HepG2 (cell line): ENCODE data around the gene NME2. TPM values are rescaled to one million over a fixed set of nuclear protein-coding genes. Genes with fewer than 3 reads are reported as not detected.

Source experiments
- ATAC-seq: fragments of 200-7000 bp; cut with Tn5 transposase; 3 replicates; pipeline ENCODE4 v1.9.1; 2020; ENCODE audit warnings: mild to moderate bottlenecking, moderate library complexity
- BruUV-seq: library from RNA; stranded (reverse); fragments of 400-500 nt; replicated peaks from 2 replicates; lab custom pipeline; 2021; lab: Mats Ljungman, UMichigan
- CTCF ChIA-PET: fragments of 300-600 bp; formaldehyde crosslinking; extraction: SDS; loops from one replicate; lab custom pipeline; 2021; ENCODE audit warnings: low total read pairs, inconsistent platforms, low intra/inter-chr PET ratio; lab: Yijun Ruan, JAX
- POLR2A ChIA-PET: fragments of 350-600 bp; sonication (Branson Sonifier 250); formaldehyde crosslinking; loops from one replicate; lab custom pipeline; 2020; ENCODE audit warnings: antibody characterized with exemption, inconsistent platforms; lab: Yijun Ruan, JAX
- DNase-seq: peaks from one replicate; pipeline ENCODE4 v3.0.0-alpha.2; 2015; ENCODE audit warnings: low spot score
- FAIRE-seq: peaks from 3 replicates; lab custom pipeline; 2011; peaks lifted over from hg19 to GRCh38; lab: Jason Lieb, UNC
- H2AFZ ChIP-seq: one replicate; pipeline ENCODE4 v1.6.1; 2011; ENCODE audit warnings: low read length, inconsistent platforms
- H3K27ac ChIP-seq: fragments of 300-600 bp; 3 replicates; pipeline ENCODE4 v1.8.0; 2011; ENCODE audit warnings: mixed run types, mild to moderate bottlenecking, mixed read lengths, low read length, inconsistent platforms; ENCODE audit not compliant: insufficient read depth; ENCODE audit errors: extremely low read length
- H3K27me3 ChIP-seq, 2 experiments: fragments of 200-600 bp in 1 of 2; 2 replicates in 1 of 2; 3 replicates in 1 of 2; pipeline versions ENCODE4 v1.6.0 to v1.8.0; 2011; ENCODE audit warnings: low read length in 2 of 2, mild to moderate bottlenecking in 2 of 2, moderate library complexity in 2 of 2, inconsistent platforms in 1 of 2; ENCODE audit not compliant: insufficient read depth in 2 of 2, control insufficient read depth in 1 of 2
- H3K36me3 ChIP-seq, 2 experiments: fragments of 200-600 bp in 1 of 2; replicated peaks in 1 of 2; 2 replicates in 1 of 2; 3 replicates in 1 of 2; pipeline versions ENCODE4 v1.5.1 to v1.8.0; 2011; ENCODE audit warnings: low read length in 2 of 2, inconsistent platforms in 1 of 2; ENCODE audit not compliant: insufficient read depth in 2 of 2, control insufficient read depth in 1 of 2
- H3K4me1 ChIP-seq: 2 replicates; pipeline ENCODE4 v1.5.1; 2012; ENCODE audit warnings: low read length, inconsistent platforms; ENCODE audit not compliant: insufficient read depth
- H3K4me2 ChIP-seq: 2 replicates; pipeline ENCODE4 v1.6.0; 2011; ENCODE audit warnings: low read depth, low read length, inconsistent platforms
- H3K4me3 ChIP-seq, 3 experiments: fragments of 200-600 bp in 1 of 3; sonication (generic), shearing (Covaris generic) in 1 of 3; replicated peaks in 1 of 3; 2 replicates each; pipeline ENCODE4 v1.5.1; 2011 to 2016; ENCODE audit warnings: low read length in 3 of 3, inconsistent platforms in 2 of 3, low read depth in 2 of 3, mild to moderate bottlenecking in 2 of 3, control low read depth in 1 of 3, mixed read lengths in 1 of 3; ENCODE audit not compliant: insufficient read depth in 1 of 3
- H3K79me2 ChIP-seq: one replicate; pipeline ENCODE4 v1.6.1; 2011; ENCODE audit warnings: low read length, inconsistent platforms; ENCODE audit not compliant: insufficient read depth
- H3K9ac ChIP-seq: 2 replicates; pipeline ENCODE4 v1.6.0; 2011; ENCODE audit warnings: mild to moderate bottlenecking, low read depth, low read length, inconsistent platforms; ENCODE audit not compliant: insufficient read depth
- H3K9me3 ChIP-seq: 2 replicates; pipeline ENCODE4 v1.5.1; 2012; ENCODE audit warnings: mild to moderate bottlenecking, low read length
- H4K20me1 ChIP-seq: 2 replicates; pipeline ENCODE4 v1.6.0; 2011; ENCODE audit warnings: inconsistent platforms, mild to moderate bottlenecking, low read length, moderate library complexity; ENCODE audit not compliant: insufficient read depth
- BCL6 ChIP-seq: IDR thresholded peaks from 2 replicates; pipeline ENCODE4 v1.6.1; 2016; ENCODE audit warnings: missing genetic modification reagents, missing compliant biosample characterization
- ETS1 ChIP-seq: sonication (generic); formaldehyde crosslinking; IDR thresholded peaks from 2 replicates; pipeline ENCODE4 v1.4.0; 2020; ENCODE audit warnings: missing genetic modification reagents
- ISL2 ChIP-seq: sonication (generic); formaldehyde crosslinking; IDR thresholded peaks from 2 replicates; pipeline ENCODE4 v1.5.0; 2020; ENCODE audit warnings: missing genetic modification reagents
- KDM2A ChIP-seq: sonication (generic); formaldehyde crosslinking; IDR thresholded peaks from 2 replicates; pipeline ENCODE4 v1.4.0; 2020; ENCODE audit warnings: low read depth, missing genetic modification reagents, borderline replicate concordance
- MAFF ChIP-seq: IDR thresholded peaks from 2 replicates; pipeline ENCODE4 v1.6.1; 2011; ENCODE audit warnings: low read depth, low read length, improper control_type of control experiment
- MAFK ChIP-seq, 2 experiments: IDR thresholded peaks in 1 of 2; conservative IDR thresholded peaks in 1 of 2; 2 replicates each; pipeline ENCODE4 v1.6.1; 2011; ENCODE audit warnings: improper control_type of control experiment in 2 of 2, low read length in 2 of 2
- NR2F1 ChIP-seq, 2 experiments: fragments of 450-650 bp in 1 of 2; formaldehyde crosslinking in 1 of 2; IDR thresholded peaks; 2 replicates each; pipeline versions ENCODE4 v1.5.0 to v1.6.1; 2016 to 2020; ENCODE audit warnings: mild to moderate bottlenecking in 1 of 2, missing compliant biosample characterization in 1 of 2, missing genetic modification reagents in 1 of 2, moderate library complexity in 1 of 2
- PRMT3 ChIP-seq: sonication (generic); formaldehyde crosslinking; IDR thresholded peaks from 2 replicates; pipeline ENCODE4 v1.8.1; 2022; ENCODE audit warnings: low read depth, mild to moderate bottlenecking, moderate library complexity, missing genetic modification reagents, borderline replicate concordance
- SP4 ChIP-seq: sonication (generic); formaldehyde crosslinking; IDR thresholded peaks from 2 replicates; pipeline ENCODE4 v1.8.1; 2023; ENCODE audit warnings: mild to moderate bottlenecking, missing genetic modification reagents
- TP53 ChIP-seq: sonication (generic); formaldehyde crosslinking; conservative IDR thresholded peaks from 2 replicates; pipeline ENCODE4 v1.4.0; 2020; ENCODE audit warnings: missing genetic modification reagents
- ZNF441 ChIP-seq: sonication (generic); formaldehyde crosslinking; IDR thresholded peaks from 2 replicates; pipeline ENCODE4 v1.7.0; 2021; ENCODE audit warnings: missing genetic modification reagents, borderline replicate concordance
- ZNF567 ChIP-seq: sonication (generic); formaldehyde crosslinking; IDR thresholded peaks from 2 replicates; pipeline ENCODE4 v1.8.1; 2023; ENCODE audit warnings: mild to moderate bottlenecking, missing genetic modification reagents, borderline replicate concordance
- ZNF572 ChIP-seq: sonication (generic); formaldehyde crosslinking; IDR thresholded peaks from 2 replicates; pipeline ENCODE4 v1.5.1; 2020; ENCODE audit warnings: mild to moderate bottlenecking, missing genetic modification reagents
- WGBS: methylation state at CpG from one replicate; pipeline ENCODE4 v1.1.6; 2017; ENCODE audit warnings: low lambda C conversion rate; 5-methylcytosine and 5-hydroxymethylcytosine counted together
- in situ Hi-C: cut with HindIII; loops from 2 replicates; pipeline ENCODE4 v1.10.0; 2017; ENCODE audit warnings: low pct_unique_long_range_greater_than_20kb; ENCODE audit not compliant: extremely low pct_ligation_motif_present
- intact Hi-C: fragments of 100-400 bp; cut with micrococcal nuclease; formaldehyde crosslinking; loops from one replicate; pipeline ENCODE4 v1.10.0; 2022; ENCODE audit not compliant: unreplicated experiment
- polyA plus RNA-seq, 8 experiments: library from polyadenylated mRNA; depleted of rRNA in 3 of 8; stranded (reverse) in 7 of 8; unstranded in 1 of 8; fragments of >200 nt; fragmentation: Illumina TruSeq in 4 of 8; extraction: Trizol in 4 of 8; gene quantifications; 2 replicates each; pipeline versions ENCODE4 v1.2.1 to v1.2.3, GENCODE V29; 2011 to 2016; ENCODE audit warnings: low read depth in 4 of 8, missing spikeins in 1 of 8, mixed read lengths in 1 of 8; ENCODE audit not compliant: insufficient read depth in 1 of 8
- total RNA-seq, 5 experiments: library from RNA; depleted of rRNA; stranded (reverse); fragments of >200 nt; fragmentation: Illumina TruSeq; extraction: Trizol; gene quantifications; 2 replicates each; pipeline ENCODE4 v1.2.3, GENCODE V29; 2016; ENCODE audit warnings: low read depth in 1 of 5
- TF ChIP-seq, protein P1 (sequence below): sonication (generic); formaldehyde crosslinking; IDR thresholded peaks from 2 replicates; pipeline ENCODE4 v1.4.0; 2020; ENCODE audit warnings: missing genetic modification reagents, mild to moderate bottlenecking, borderline replicate concordance

The NME2 gene
- total and polyA plus RNA-seq, 2 of the 13 experiments (the other 11 are each of a cell fraction or from before 2014, with no cell fraction given) = 790 to 1,213 TPM

DNA sequence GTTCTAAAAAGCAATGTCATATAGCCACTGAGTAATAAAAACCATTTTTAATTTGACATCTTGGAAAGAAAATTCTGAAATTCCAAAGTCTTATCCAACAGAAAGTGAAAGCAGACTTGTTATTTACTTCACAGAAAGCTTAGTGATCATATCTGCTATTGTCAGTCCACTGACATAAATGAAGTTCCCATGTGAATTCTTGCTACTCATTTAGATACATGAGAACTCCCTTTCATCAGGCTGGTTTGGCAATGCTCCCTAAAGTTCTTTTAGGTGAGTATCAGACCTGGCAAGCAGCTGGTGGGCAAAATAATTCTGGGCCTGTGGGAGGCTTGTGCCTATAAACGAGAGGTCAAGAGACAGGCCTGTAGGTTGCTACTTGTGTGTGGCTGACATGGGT, 23.4 kb downstream of the NME2 start (continued):
- no peak for TF ChIP-seq ZNF567
- no peak for TF ChIP-seq KDM2A (CRISPR knock-in tag)
- TF ChIP-seq, protein P1, sequence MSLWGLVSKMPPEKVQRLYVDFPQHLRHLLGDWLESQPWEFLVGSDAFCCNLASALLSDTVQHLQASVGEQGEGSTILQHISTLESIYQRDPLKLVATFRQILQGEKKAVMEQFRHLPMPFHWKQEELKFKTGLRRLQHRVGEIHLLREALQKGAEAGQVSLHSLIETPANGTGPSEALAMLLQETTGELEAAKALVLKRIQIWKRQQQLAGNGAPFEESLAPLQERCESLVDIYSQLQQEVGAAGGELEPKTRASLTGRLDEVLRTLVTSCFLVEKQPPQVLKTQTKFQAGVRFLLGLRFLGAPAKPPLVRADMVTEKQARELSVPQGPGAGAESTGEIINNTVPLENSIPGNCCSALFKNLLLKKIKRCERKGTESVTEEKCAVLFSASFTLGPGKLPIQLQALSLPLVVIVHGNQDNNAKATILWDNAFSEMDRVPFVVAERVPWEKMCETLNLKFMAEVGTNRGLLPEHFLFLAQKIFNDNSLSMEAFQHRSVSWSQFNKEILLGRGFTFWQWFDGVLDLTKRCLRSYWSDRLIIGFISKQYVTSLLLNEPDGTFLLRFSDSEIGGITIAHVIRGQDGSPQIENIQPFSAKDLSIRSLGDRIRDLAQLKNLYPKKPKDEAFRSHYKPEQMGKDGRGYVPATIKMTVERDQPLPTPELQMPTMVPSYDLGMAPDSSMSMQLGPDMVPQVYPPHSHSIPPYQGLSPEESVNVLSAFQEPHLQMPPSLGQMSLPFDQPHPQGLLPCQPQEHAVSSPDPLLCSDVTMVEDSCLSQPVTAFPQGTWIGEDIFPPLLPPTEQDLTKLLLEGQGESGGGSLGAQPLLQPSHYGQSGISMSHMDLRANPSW (CRISPR knock-in tag) = no peak
- TF ChIP-seq ZNF441 (CRISPR knock-in tag) = no peak
- TF ChIP-seq NR2F1 (CRISPR knock-in tag; IDR thresholded peaks at IDR 0.05) = no peak
- no peak for TF ChIP-seq ETS1 (CRISPR knock-in tag)
- no peak for TF ChIP-seq SP4 (CRISPR knock-in tag)
- TF ChIP-seq BCL6 = no peak

DNA sequence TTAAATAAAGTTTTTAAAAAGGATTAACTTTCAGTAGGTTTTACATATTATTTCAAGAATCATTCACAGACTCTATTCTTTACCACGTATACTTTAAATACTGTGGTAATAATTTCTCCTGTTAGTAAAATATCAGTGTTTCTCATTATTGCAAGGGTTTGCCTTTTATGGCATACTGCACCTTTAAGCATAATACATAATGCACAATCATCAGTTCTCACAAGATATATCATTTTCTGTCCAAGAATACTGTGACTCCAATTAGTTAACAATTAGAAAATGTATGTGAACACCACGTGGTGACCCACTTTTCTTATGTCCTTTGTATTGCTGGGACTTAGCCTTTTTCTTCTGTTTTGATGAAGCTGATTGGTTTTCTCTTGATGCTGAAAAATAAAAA, 25.7 kb downstream of the NME2 start:
- no peak for DNase-seq
- Histone ChIP-seq H3K27me3 (no peaks in the 10 kb centered on the region), H3K9ac (no peak overlapping the region), H2AFZ (no peak overlapping the region), H3K36me3 (peaks cover 20 to 69% of the 10 kb centered on the region in 2 experiments), H3K4me2 (no peak overlapping the region), H4K20me1 (no peaks in the 10 kb centered on the region), H3K4me3 (no peak overlapping the region), H3K79me2 (no peaks in the 10 kb centered on the region), H3K4me1 (no peaks in the 10 kb centered on the region), H3K27ac (no peak overlapping the region), H3K9me3 (no peaks in the 10 kb centered on the region)
- in situ Hi-C loops = no loop called here
- POLR2A ChIA-PET = no interaction called here
- intact Hi-C loops = no loop called here
- CTCF ChIA-PET = no interaction called here
- ATAC-seq = no peak
- 90% methylated on average over 2 of the region's 2 CpGs for WGBS
- TF ChIP-seq PRMT3 (CRISPR knock-in tag) (no peak), TP53 (CRISPR knock-in tag) (no peak), ZNF572 (no peak), ISL2 (CRISPR knock-in tag) (no peak), MAFF (peak; percentile 58), MAFK (conservative IDR thresholded peaks at IDR 0.05 in 1 of 2, IDR thresholded peaks at IDR 0.05 in 1 of 2; ENCODE audit: low read length in 2 of 2) (peak; percentile 38 to 70; a peak in 3 of 4 replicates)
- TF ChIP-seq, all 625 proteins: peak for 2
- BruUV-seq = TSS peak; percentile 23
- FAIRE-seq = peak; percentile 12
